ENCODE results near the gene TACC2. TPM values are rescaled to one million over a fixed set of nuclear protein-coding genes. Genes with fewer than 3 reads are reported as not detected.

Gene TACC2
- total RNA-seq, 1 donor from 2014 or later: 37.6 TPM

- Histone ChIP-seq H3K4me3 (ENCODE audit: low read length in 3 of 3) (no peak overlapping the region), H3K27me3 (ENCODE audit: control insufficient read depth in 3 of 3, insufficient read depth in 3 of 3, low read length in 3 of 3) (no peaks in the 10 kb centered on the region), H3K9me3 (ENCODE audit: control insufficient read depth in 3 of 3, low read length in 3 of 3) (no peaks in the 10 kb centered on the region), H3K9ac (ENCODE audit: low read depth in 1 of 3, low read length in 3 of 3) (no peak overlapping the region), H3K27ac (ENCODE audit: low read depth, low read length) (peak overlapping the region; percentile 16), H3K36me3 (ENCODE audit: control insufficient read depth in 3 of 3, insufficient read depth in 3 of 3, low read length in 3 of 3) (peaks cover 2 to 23% (median 23%) of the 10 kb centered on the region in 3 donors), H3K4me1 (ENCODE audit: control insufficient read depth in 3 of 3, insufficient read depth in 3 of 3, low read length in 3 of 3) (peaks cover 23 to 29% (median 26%) of the 10 kb centered on the region in 3 donors)
Observed at GRCh38 chr10:122078965-122079795, 90.2 kb downstream of the TACC2 start.

GRCh38 chr10:122082616-122083477, 93.9 kb downstream of the TACC2 start:
- Histone ChIP-seq H3K27me3 (ENCODE audit: control insufficient read depth in 3 of 3, insufficient read depth in 3 of 3, low read length in 3 of 3) (no peaks in the 10 kb centered on the region), H3K36me3 (ENCODE audit: control insufficient read depth in 3 of 3, insufficient read depth in 3 of 3, low read length in 3 of 3) (peaks cover 25 to 43% (median 40%) of the 10 kb centered on the region in 3 donors), H3K27ac (ENCODE audit: low read depth, low read length) (no peak overlapping the region), H3K9ac (ENCODE audit: low read depth in 1 of 3, low read length in 3 of 3) (no peak overlapping the region), H3K9me3 (ENCODE audit: control insufficient read depth in 3 of 3, low read length in 3 of 3) (no peaks in the 10 kb centered on the region), H3K4me3 (ENCODE audit: low read length in 3 of 3) (no peak overlapping the region), H3K4me1 (ENCODE audit: control insufficient read depth in 3 of 3, insufficient read depth in 3 of 3, low read length in 3 of 3) (peaks cover 22 to 46% (median 38%) of the 10 kb centered on the region in 3 donors)

- H3K4me1 ChIP-seq (ENCODE audit: control insufficient read depth in 3 of 3, insufficient read depth in 3 of 3, low read length in 3 of 3): peaks cover 17 to 41% (median 33%) of the 10 kb centered on the region in 3 donors
Observed at GRCh38 chr10:122083478-122084025, 94.6 kb downstream of the TACC2 start.

GRCh38 chr10:122084286-122085041, 95.5 kb downstream of the TACC2 start:
- H3K27me3 ChIP-seq (ENCODE audit: control insufficient read depth in 3 of 3, insufficient read depth in 3 of 3, low read length in 3 of 3): no peaks in the 10 kb centered on the region
- H3K36me3 ChIP-seq (ENCODE audit: control insufficient read depth in 3 of 3, insufficient read depth in 3 of 3, low read length in 3 of 3): peaks cover 37 to 58% (median 52%) of the 10 kb centered on the region in 3 donors
- H3K4me1 ChIP-seq (ENCODE audit: control insufficient read depth in 3 of 3, insufficient read depth in 3 of 3, low read length in 3 of 3): peaks cover 8 to 37% (median 23%) of the 10 kb centered on the region in 3 donors
- no peak overlapping the region for H3K4me3 ChIP-seq (ENCODE audit: low read length in 3 of 3)
- no peak overlapping the region for H3K9ac ChIP-seq (ENCODE audit: low read depth in 1 of 3, low read length in 3 of 3)
- H3K27ac ChIP-seq (ENCODE audit: low read depth, low read length): no peak overlapping the region
- H3K9me3 ChIP-seq (ENCODE audit: control insufficient read depth in 3 of 3, low read length in 3 of 3): no peaks in the 10 kb centered on the region

More at GRCh38 chr10:122083478-122084025, 94.6 kb downstream of the TACC2 start:
- H3K27me3 ChIP-seq (ENCODE audit: control insufficient read depth in 3 of 3, insufficient read depth in 3 of 3, low read length in 3 of 3): no peaks in the 10 kb centered on the region
- H3K9ac ChIP-seq (ENCODE audit: low read depth in 1 of 3, low read length in 3 of 3): no peak overlapping the region
- H3K27ac ChIP-seq (ENCODE audit: low read depth, low read length): no peak overlapping the region
- no peaks in the 10 kb centered on the region for H3K9me3 ChIP-seq (ENCODE audit: control insufficient read depth in 3 of 3, low read length in 3 of 3)
- no peak overlapping the region for H3K4me3 ChIP-seq (ENCODE audit: low read length in 3 of 3)
- peaks cover 28 to 49% (median 44%) of the 10 kb centered on the region in 3 donors for H3K36me3 ChIP-seq (ENCODE audit: control insufficient read depth in 3 of 3, insufficient read depth in 3 of 3, low read length in 3 of 3)

- H3K9me3 ChIP-seq (ENCODE audit: control insufficient read depth in 3 of 3, low read length in 3 of 3): no peaks in the 10 kb centered on the region
- peaks cover 42 to 62% (median 53%) of the 10 kb centered on the region in 3 donors for H3K36me3 ChIP-seq (ENCODE audit: control insufficient read depth in 3 of 3, insufficient read depth in 3 of 3, low read length in 3 of 3)
- H3K4me3 ChIP-seq (ENCODE audit: low read length in 3 of 3): no peak overlapping the region
- H3K4me1 ChIP-seq (ENCODE audit: control insufficient read depth in 3 of 3, insufficient read depth in 3 of 3, low read length in 3 of 3): peaks cover 3 to 35% (median 21%) of the 10 kb centered on the region in 3 donors
- H3K9ac ChIP-seq (ENCODE audit: low read depth in 1 of 3, low read length in 3 of 3): no peak overlapping the region
- H3K27ac ChIP-seq (ENCODE audit: low read depth, low read length): no peak overlapping the region
- no peaks in the 10 kb centered on the region for H3K27me3 ChIP-seq (ENCODE audit: control insufficient read depth in 3 of 3, insufficient read depth in 3 of 3, low read length in 3 of 3)
Observed at GRCh38 chr10:122085423-122085911, 96.5 kb downstream of the TACC2 start.

GRCh38 chr10:122086416-122087240, 97.7 kb downstream of the TACC2 start:
- H3K9ac ChIP-seq (ENCODE audit: low read depth in 1 of 3, low read length in 3 of 3): peak overlapping the region in 1 of 3 donors; percentile 33
- H3K27ac ChIP-seq (ENCODE audit: low read depth, low read length): no peak overlapping the region
- no peaks in the 10 kb centered on the region for H3K27me3 ChIP-seq (ENCODE audit: control insufficient read depth in 3 of 3, insufficient read depth in 3 of 3, low read length in 3 of 3)
- H3K4me1 ChIP-seq (ENCODE audit: control insufficient read depth in 3 of 3, insufficient read depth in 3 of 3, low read length in 3 of 3): peaks cover 3 to 35% (median 21%) of the 10 kb centered on the region in 3 donors
- no peaks in the 10 kb centered on the region for H3K9me3 ChIP-seq (ENCODE audit: control insufficient read depth in 3 of 3, low read length in 3 of 3)
- no peak overlapping the region for H3K4me3 ChIP-seq (ENCODE audit: low read length in 3 of 3)
- peaks cover 50 to 69% (median 58%) of the 10 kb centered on the region in 3 donors for H3K36me3 ChIP-seq (ENCODE audit: control insufficient read depth in 3 of 3, insufficient read depth in 3 of 3, low read length in 3 of 3)

GRCh38 chr10:122087436-122087835, 98.5 kb downstream of the TACC2 start:
- Histone ChIP-seq H3K36me3 (ENCODE audit: control insufficient read depth in 3 of 3, insufficient read depth in 3 of 3, low read length in 3 of 3) (peaks cover 55 to 72% (median 65%) of the 10 kb centered on the region in 3 donors), H3K27ac (ENCODE audit: low read depth, low read length) (no peak overlapping the region), H3K9me3 (ENCODE audit: control insufficient read depth in 3 of 3, low read length in 3 of 3) (no peaks in the 10 kb centered on the region), H3K9ac (ENCODE audit: low read depth in 1 of 3, low read length in 3 of 3) (peak overlapping the region in 1 of 3 donors; percentile 33), H3K4me1 (ENCODE audit: control insufficient read depth in 3 of 3, insufficient read depth in 3 of 3, low read length in 3 of 3) (peaks cover 3 to 35% (median 21%) of the 10 kb centered on the region in 3 donors), H3K27me3 (ENCODE audit: control insufficient read depth in 3 of 3, insufficient read depth in 3 of 3, low read length in 3 of 3) (no peaks in the 10 kb centered on the region), H3K4me3 (ENCODE audit: low read length in 3 of 3) (no peak overlapping the region)

- Histone ChIP-seq H3K4me1 (ENCODE audit: control insufficient read depth in 3 of 3, insufficient read depth in 3 of 3, low read length in 3 of 3) (peaks cover 3 to 32% (median 21%) of the 10 kb centered on the region in 3 donors), H3K9me3 (ENCODE audit: control insufficient read depth in 3 of 3, low read length in 3 of 3) (no peaks in the 10 kb centered on the region), H3K27me3 (ENCODE audit: control insufficient read depth in 3 of 3, insufficient read depth in 3 of 3, low read length in 3 of 3) (no peaks in the 10 kb centered on the region), H3K36me3 (ENCODE audit: control insufficient read depth in 3 of 3, insufficient read depth in 3 of 3, low read length in 3 of 3) (peaks cover 56 to 63% (median 60%) of the 10 kb centered on the region in 3 donors), H3K27ac (ENCODE audit: low read depth, low read length) (no peak overlapping the region), H3K4me3 (ENCODE audit: low read length in 3 of 3) (no peak overlapping the region), H3K9ac (ENCODE audit: low read depth in 1 of 3, low read length in 3 of 3) (no peak overlapping the region)
Observed at GRCh38 chr10:122089311-122090017, 100.5 kb downstream of the TACC2 start.
